Stimulated activated naive CD4-positive, alpha-beta T cell treated with Interleukin-2 at 50 U/mL for 16 hours (primary cell): ENCODE data around the gene NUTM2E.
A peak's percentile ranks its signal among the peaks of the same experiment; 100 is the strongest.
"Not testable (repeated sequence)": the region's sequence is repeated elsewhere in the genome, so short reads cannot be mapped to it uniquely, and the experiment has no call there.

ENCODE experiments used
- DNase-seq: peaks from one replicate; lab custom pipeline; 2025; lab: John Stamatoyannopoulos, UW

The NUTM2E gene, protein sequence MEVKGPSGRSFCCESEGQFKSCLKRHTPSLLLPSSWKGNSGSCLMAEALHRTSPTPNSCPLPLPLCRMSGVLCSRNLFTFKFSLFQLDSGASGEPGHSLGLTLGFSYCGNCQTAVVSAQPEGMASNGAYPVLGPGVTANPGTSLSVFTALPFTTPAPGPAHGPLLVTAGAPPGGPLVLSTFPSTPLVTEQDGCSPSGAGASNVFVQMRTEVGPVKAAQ (N-terminal part only)

GRCh38 chr10:79826496-79827215 is at the start of gene NUTM2E:
NUTM2E (plus strand) TSS chr10:79826739; CDS start chr10:79841741, 15,002 bp downstream.
- DNase-seq, result peak; percentile 68

DNA sequence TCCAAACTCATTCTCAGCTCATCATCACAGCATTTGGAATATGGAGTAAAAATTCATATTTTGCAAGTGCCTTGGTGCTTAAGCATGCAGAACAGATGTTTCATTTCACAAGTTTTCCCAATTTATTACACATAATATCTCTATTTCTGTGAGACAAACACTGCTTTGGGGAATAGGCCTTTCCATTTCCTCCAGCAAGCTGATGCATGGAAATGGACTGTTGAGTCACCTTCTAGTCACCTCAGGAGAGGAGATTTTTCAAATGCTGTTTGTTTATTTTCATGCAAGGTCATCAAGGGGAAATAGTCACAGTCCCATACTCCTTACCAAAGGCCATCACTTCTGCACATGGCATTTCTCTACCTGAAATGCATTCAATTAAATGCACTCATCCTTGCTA is 48.5 kb upstream of the NUTM2E start:
- DNase-seq, result not testable (repeated sequence)

DNA sequence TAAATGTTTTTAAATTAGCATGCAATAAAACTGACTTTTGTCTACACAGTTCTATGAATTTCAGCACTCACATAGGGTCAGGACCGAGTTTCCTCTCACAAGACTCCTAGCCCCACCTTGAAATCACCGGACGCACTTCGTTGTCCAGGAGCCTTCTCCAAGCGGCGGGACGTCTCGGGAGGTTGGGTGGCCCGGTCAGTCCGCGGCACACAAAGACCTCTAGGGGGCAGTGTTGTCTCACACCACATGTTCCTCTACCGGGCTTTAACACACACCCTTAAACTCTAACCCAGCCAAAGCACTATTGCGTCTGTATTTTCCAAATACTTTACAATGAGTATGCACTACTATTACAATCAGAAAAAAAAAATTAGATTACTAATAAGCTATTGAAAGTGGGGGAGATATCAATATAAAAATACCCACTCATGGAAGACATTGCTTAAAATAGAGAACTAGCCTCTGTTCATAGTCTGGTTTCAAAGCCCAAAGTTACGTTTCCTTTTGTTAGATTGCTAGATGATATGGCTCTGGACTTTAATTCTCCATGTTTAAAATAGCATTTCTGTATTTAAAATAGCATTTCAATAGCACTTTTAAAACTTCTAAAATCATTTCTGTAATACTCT is 47.1 kb upstream of the NUTM2E start:
- peak; percentile 46 for DNase-seq

GRCh38 chr10:79779992-79780391 is 46.5 kb upstream of the NUTM2E start:
- DNase-seq, result not testable (repeated sequence)

- not testable (repeated sequence) for DNase-seq
Observed at GRCh38 chr10:79781584-79781983, 45.0 kb upstream of the NUTM2E start.

- DNase-seq, result not testable (repeated sequence)
Observed at GRCh38 chr10:79787455-79787952, 39.0 kb upstream of the NUTM2E start.

GRCh38 chr10:79789351-79789750 is 37.2 kb upstream of the NUTM2E start:
- DNase-seq, result not testable (repeated sequence)

GRCh38 chr10:79791906-79792517 is 34.5 kb upstream of the NUTM2E start:
- not testable (repeated sequence) for DNase-seq

DNA sequence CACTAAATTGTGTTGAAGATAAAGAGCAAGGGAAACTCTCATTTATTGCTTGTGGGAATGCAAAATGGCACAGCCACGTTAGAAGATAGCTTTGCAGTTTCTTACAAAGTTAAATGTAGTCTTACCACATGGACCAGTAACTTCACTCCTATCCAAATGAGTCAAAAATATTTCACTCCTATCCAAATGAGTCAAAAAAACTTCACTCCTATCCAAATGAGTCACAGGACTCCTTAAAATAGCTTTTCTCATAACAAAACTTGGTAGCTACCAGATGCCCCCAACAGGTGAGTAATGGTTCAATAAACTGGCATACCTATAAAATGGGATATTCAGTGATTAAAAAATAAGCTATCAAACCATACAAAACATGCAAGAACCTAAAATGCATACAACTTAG is 27.2 kb upstream of the NUTM2E start:
- not testable (repeated sequence) for DNase-seq

GRCh38 chr10:79805857-79806256 is 20.7 kb upstream of the NUTM2E start:
- DNase-seq, result not testable (repeated sequence)

- not testable (repeated sequence) for DNase-seq
Observed at GRCh38 chr10:79811895-79812294, 14.6 kb upstream of the NUTM2E start.

DNA sequence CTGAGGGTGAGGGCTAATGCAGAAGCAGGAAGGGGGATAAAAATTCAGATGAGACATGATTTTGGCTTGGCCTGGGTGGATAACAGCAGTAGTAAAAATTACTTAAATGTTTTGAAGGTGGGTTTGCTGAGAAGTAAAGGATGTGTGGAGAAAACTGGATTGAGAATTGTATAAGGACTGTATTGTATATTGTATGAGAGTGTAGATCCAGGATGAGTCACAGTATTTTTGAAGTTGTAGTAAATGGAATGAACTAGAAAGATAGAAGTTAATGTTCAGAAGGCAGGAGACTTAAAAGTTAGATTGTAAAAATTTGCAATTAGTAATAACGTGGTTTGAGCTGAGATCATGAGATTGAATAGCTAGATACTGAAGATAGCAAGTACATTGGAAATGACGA is 10.2 kb upstream of the NUTM2E start:
- not testable (repeated sequence) for DNase-seq

DNA sequence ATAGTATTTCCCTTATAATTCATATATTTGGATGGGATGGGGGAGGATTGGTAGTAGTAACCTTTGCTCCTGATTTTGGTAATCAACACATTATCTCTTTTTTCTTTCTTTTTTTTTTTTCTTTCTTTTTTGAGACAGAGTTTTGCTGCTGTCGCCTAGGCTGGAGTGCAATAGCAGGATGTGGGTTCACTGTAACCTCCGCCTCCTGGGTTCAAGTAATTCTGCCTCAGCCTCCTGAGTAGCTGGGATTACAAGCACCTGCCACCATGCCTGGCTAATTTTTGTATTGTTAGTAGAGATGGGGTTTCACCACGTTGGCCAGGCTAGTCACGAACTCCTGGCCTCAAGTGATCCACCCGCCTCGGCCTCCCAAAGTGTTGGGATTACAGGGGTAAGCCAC is 3.2 kb upstream of the NUTM2E start:
- DNase-seq, result not testable (repeated sequence)

DNA sequence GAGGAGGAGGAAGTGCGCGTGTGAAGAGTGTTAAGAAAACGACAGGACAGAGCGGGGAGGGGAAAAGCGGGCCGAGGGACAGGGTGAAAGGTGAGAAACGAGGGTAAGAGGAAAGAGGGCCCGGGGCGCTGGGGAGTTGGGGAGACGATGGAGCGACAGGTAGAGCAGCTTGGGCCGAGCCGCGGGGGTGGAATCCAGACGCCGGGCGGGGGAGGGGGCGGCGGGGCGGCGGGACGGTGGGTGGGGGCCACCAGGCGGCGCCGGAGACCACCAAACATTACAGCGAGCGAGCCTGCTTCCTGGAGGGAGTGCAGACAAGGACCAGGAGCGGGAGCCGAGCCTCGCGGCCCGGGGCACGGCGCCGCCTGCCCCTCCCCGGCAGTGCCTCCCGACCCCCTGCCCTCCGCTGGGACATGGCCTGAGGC is 940 bp upstream of the NUTM2E start:
- not testable (repeated sequence) for DNase-seq

DNA sequence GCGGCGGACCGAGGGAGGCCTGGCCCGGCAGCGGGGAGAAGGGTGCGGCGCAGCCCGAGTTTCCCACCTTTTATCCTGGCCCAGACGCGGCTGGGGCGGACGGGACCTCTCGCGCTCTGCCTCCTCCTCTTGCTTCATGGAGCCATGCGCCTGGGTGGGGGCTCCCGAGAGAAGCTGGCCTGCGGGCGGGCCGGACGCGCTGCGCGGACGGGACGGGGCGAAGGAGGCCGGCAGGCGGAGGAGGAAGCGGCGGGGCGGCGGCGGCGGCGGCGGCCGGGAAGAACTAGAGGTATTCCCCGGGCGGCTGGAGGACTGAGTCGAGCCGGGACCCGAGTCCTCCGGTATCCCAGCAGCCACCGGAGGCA is 426 bp upstream of the NUTM2E start:
- peak; percentile 38 for DNase-seq

GRCh38 chr10:79833833-79834232 is 7.3 kb downstream of the NUTM2E start:
- DNase-seq, result not testable (repeated sequence)

DNA sequence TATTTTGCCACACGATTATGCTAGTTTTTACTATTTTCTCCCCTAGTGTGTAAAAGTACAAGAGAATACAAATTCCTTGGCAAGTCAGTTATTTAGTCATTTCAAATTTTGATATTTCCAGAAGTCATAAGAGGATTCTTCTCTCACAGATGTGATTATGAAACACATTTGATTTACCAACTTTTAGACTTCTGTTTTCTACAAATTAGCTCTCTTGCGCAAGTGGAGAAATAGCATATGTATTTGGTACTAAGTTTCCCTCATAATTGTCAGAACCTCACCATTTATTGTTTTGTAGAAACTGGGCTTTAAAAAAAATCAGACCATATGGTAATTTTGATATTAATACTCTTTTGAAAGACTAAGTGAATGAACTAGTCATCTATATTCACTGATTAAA is 9.4 kb downstream of the NUTM2E start:
- DNase-seq, result not testable (repeated sequence)

GRCh38 chr10:79836891-79837290 is 10.4 kb downstream of the NUTM2E start:
- not testable (repeated sequence) for DNase-seq

DNA sequence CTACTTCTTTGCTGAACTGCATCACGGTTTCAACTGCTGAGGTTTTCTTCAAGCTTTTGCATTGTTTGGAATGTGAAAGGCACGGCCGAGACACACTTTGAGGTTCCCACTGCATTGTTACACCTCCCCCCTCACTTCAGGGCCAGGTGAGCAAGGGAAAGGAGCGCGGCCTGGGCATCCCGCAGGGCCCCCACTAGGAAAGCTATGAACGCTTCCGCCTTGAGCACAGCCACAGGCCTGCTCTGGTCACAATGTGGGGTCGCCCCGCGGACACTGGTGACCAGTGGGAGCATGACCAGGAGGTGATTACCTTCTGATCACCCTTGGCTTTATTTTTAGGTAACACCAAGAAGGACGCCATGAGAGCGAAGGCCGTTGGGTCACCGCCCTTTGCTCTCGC is 11.9 kb downstream of the NUTM2E start:
- not testable (repeated sequence) for DNase-seq

DNA sequence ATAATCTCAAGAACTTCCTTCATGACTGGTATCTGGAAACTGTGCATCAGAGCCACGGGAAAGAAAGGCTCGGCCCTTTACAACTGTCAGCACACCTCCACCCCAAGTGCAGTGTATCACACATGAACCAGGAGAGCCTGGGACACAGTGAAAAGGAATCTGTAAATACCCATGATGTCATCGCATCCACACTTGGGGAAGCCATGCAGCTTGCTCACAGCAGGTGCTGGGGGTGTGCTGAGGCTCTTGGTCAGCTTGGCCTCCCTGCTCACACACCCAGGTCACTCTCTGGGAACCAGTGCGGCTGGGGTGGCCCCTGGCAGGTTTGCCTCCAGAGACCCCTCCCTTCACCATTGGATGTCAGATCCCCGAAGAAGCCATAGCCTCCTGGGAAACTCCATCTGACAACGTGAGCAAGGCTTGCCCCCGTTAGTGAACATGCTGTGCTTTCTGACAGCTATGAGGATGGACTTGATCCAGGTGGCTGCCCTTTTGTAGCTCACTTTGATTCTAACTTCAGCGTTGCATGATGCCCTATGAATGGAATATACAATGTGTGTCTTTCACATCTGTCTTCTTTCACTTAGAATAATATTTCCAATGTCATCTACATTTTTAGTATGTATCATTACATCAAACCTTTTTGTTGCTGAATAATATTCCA is 26.8 kb downstream of the NUTM2E start:
- DNase-seq, result not testable (repeated sequence)

DNA sequence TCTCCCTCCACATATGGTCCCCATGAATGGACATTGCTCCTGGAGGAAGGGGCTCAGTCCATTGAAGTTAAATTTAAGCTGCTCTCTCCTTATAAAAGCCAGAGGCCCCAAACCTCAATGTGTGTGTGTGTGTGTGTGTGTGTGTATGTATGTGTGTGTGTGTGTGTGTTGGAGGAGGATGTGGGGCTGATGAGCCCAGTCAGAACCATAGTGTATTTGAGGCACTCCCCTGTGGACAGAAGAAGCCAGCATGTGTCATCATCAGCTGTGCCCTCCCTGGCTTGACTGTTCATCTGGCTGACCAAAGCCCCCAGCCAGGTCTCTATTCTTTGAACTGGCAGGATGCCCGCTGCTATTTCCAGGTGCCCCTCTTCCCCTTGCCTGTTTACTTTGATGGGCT is 35.7 kb downstream of the NUTM2E start:
- DNase-seq, result not testable (repeated sequence)

GRCh38 chr10:79862803-79863202 is 36.3 kb downstream of the NUTM2E start:
- DNase-seq, result not testable (repeated sequence)
